HEK293T (cell line): ENCODE measurements around the gene COL24A1.

Experiments used
- ARNT ChIP-seq: fragments of 450-650 bp; IDR thresholded peaks from 2 replicates; pipeline ENCODE4 v1.6.1; 2017; ENCODE audit warnings: mild to moderate bottlenecking
- BHLHE40 ChIP-seq: fragments of 450-650 bp; IDR thresholded peaks from 2 replicates; pipeline ENCODE4 v1.6.1; 2016; ENCODE audit warnings: mild to moderate bottlenecking, moderate library complexity, borderline replicate concordance
- FOXA1 ChIP-seq: fragments of 450-650 bp; IDR thresholded peaks from 2 replicates; pipeline ENCODE4 v1.6.1; 2016; ENCODE audit warnings: mild to moderate bottlenecking
- FOXK2 ChIP-seq: fragments of 450-650 bp; IDR thresholded peaks from 2 replicates; pipeline ENCODE4 v1.6.1; 2016; ENCODE audit warnings: mild to moderate bottlenecking
- HDGF ChIP-seq: fragments of 450-650 bp; IDR thresholded peaks from 2 replicates; pipeline ENCODE4 v1.6.1; 2017; ENCODE audit warnings: antibody characterized with exemption, borderline replicate concordance
- NFRKB ChIP-seq: fragments of 450-650 bp; IDR thresholded peaks from 2 replicates; pipeline ENCODE4 v1.6.1; 2016; ENCODE audit warnings: mild to moderate bottlenecking, moderate library complexity
- SP1 ChIP-seq: fragments of 450-650 bp; IDR thresholded peaks from 2 replicates; pipeline ENCODE4 v1.6.1; 2017
- TARDBP ChIP-seq: fragments of 450-650 bp; IDR thresholded peaks from 2 replicates; pipeline ENCODE4 v1.6.1; 2016

- TF ChIP-seq TARDBP (no peak), FOXK2 (no peak), SP1 (no peak), NFRKB (no peak), HDGF (no peak), BHLHE40 (no peak), ARNT (no peak), FOXA1 (no peak)
Measured at GRCh38 chr1:86152887-86153286, 3.7 kb downstream of the COL24A1 start.
